AG04449 (cell line): ENCODE results near the gene TRAPPC8.

Source experiments
- CTCF ChIA-PET: fragments of 350-600 bp; formaldehyde crosslinking; extraction: SDS; loops from one replicate; lab custom pipeline; 2021; ENCODE audit warnings: antibody characterized with exemption; lab: Yijun Ruan, JAX
- POLR2A ChIA-PET: fragments of 400-600, 350-600 bp; formaldehyde crosslinking; extraction: SDS; loops from one replicate; lab custom pipeline; 2020; ENCODE audit warnings: antibody characterized with exemption, inconsistent platforms; lab: Yijun Ruan, JAX
- DNase-seq: peaks from one replicate; pipeline ENCODE4 v3.0.0-alpha.2; 2010; ENCODE audit warnings: low read depth, low spot score
- H3K4me3 ChIP-seq: 2 replicates; pipeline ENCODE4 v1.5.1; 2011; ENCODE audit warnings: low read depth, mild to moderate bottlenecking, control low read depth, low read length
- TF ChIP-seq, protein P1 (sequence below): IDR thresholded peaks from one replicate; pipeline ENCODE4 v1.5.1; 2011; ENCODE audit warnings: mild to moderate bottlenecking, moderate library complexity, low read length, control low read depth, inconsistent platforms; ENCODE audit not compliant: insufficient read depth; ENCODE audit errors: missing control alignments

Gene TRAPPC8, protein sequence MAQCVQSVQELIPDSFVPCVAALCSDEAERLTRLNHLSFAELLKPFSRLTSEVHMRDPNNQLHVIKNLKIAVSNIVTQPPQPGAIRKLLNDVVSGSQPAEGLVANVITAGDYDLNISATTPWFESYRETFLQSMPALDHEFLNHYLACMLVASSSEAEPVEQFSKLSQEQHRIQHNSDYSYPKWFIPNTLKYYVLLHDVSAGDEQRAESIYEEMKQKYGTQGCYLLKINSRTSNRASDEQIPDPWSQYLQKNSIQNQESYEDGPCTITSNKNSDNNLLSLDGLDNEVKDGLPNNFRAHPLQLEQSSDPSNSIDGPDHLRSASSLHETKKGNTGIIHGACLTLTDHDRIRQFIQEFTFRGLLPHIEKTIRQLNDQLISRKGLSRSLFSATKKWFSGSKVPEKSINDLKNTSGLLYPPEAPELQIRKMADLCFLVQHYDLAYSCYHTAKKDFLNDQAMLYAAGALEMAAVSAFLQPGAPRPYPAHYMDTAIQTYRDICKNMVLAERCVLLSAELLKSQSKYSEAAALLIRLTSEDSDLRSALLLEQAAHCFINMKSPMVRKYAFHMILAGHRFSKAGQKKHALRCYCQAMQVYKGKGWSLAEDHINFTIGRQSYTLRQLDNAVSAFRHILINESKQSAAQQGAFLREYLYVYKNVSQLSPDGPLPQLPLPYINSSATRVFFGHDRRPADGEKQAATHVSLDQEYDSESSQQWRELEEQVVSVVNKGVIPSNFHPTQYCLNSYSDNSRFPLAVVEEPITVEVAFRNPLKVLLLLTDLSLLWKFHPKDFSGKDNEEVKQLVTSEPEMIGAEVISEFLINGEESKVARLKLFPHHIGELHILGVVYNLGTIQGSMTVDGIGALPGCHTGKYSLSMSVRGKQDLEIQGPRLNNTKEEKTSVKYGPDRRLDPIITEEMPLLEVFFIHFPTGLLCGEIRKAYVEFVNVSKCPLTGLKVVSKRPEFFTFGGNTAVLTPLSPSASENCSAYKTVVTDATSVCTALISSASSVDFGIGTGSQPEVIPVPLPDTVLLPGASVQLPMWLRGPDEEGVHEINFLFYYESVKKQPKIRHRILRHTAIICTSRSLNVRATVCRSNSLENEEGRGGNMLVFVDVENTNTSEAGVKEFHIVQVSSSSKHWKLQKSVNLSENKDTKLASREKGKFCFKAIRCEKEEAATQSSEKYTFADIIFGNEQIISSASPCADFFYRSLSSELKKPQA (N-terminal part only)

DNA sequence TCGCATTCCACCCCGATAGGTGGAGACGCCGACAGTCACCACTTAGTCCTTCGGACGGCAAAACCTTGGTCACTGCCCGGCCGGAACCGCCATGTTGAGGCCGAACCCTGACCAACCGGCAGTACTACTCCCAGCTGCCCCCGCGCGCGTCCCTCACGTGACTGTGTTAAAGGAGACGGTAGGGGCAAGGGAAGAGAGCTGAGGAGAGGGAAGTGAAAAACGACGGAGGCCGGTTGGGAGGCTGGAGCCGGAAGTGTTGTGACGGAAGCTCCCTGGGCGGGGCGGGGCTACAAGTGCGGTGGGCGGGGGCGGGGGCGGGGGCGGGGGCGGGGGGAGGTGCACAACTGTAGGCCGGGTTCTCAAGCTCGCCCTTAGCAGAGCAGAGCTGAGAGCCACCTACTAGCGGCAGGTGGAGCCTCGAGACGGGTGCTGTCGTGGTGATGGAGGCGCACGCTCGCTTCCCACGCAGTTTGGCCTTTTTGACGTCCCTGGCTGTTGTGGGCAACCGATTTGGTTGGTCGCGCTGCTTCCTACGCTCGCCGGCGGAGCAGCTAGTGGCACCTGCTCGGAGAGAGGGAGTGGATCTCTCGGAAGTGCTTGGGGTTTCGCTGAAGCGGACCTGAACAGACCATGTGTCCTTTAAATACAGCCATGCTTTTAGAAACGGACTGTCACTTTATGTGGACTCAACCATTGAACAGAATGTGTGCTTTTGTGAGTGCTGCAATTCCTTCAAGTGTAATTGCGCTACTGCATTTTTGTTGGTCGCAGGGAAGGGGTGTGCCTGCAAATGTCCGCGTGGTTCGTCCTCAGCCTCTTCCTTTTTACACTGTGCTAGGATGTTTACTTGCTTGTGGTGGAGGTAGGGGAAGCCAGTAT lies at the start of gene TRAPPC8:
Gene TRAPPC8 (minus strand): TSS at position 130 of the 879 bp plus-strand sequence. CDS start 364 bp downstream, outside the sequence.
- peak; percentile 92 for DNase-seq
- POLR2A ChIA-PET = interaction anchor here (1.0 to 1.1 kb wide), 2 partner anchors 12 to 39 kb away, joined by 3 read pairs; no protein-coding TSS in a partner anchor
- CTCF ChIA-PET = interaction anchor here (1.3 kb wide), 1 partner anchor 149 kb away, joined by 3 read pairs; the partner anchor contains the start of gene RNF138
- H3K4me3 ChIP-seq = peak within 1 kb of the TSS; percentile 96
- TF ChIP-seq, protein P1, sequence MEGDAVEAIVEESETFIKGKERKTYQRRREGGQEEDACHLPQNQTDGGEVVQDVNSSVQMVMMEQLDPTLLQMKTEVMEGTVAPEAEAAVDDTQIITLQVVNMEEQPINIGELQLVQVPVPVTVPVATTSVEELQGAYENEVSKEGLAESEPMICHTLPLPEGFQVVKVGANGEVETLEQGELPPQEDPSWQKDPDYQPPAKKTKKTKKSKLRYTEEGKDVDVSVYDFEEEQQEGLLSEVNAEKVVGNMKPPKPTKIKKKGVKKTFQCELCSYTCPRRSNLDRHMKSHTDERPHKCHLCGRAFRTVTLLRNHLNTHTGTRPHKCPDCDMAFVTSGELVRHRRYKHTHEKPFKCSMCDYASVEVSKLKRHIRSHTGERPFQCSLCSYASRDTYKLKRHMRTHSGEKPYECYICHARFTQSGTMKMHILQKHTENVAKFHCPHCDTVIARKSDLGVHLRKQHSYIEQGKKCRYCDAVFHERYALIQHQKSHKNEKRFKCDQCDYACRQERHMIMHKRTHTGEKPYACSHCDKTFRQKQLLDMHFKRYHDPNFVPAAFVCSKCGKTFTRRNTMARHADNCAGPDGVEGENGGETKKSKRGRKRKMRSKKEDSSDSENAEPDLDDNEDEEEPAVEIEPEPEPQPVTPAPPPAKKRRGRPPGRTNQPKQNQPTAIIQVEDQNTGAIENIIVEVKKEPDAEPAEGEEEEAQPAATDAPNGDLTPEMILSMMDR = peak; percentile 0

DNA sequence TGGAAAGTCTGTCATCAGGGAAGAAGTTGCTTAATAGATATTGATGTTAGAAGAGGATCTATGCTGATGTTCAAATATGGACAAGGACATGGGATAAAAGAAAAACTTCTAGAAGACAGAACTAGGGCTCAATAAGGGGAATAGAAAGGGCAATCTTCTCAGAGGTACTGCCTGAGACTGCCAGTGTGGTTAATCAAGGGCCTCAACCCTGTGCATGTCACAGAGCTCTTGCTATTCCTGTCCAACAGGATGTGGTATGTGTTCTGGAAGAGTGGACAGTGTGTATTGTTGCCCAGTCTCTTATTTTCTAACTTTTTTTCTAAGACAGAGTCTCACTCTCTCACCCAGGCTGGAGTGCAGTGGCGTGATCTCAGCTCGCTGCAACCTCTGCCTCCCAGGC lies 47.9 kb upstream of the TRAPPC8 start:
- CTCF ChIA-PET = no interaction called here
- DNase-seq = no peak
- TF ChIP-seq, protein P1 = no peak
- H3K4me3 ChIP-seq = no peak overlapping the region
- POLR2A ChIA-PET = no interaction called here

DNA sequence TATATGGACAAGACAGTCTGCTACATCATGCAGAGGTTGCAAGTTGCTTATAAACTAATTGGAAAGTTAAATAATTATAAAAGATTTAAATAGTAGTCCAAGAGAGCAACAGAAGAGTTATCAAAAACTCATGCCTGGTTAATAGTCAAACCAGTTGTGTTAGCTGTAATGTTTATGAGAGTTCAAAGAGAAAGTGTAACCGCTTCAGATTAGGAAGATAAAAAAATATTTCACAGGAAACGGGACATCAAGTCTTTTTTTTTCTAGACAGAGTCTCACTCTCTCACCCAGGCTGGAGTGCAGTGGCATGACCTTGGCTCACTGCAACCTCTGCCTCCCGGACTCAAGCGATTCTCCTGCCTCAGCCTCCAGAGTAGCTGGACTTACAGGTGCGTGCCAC lies 41.0 kb upstream of the TRAPPC8 start:
- ChIA-PET POLR2A (no interaction called here), CTCF (no interaction called here)
- DNase-seq = no peak
- no peak overlapping the region for H3K4me3 ChIP-seq
- TF ChIP-seq, protein P1 = no peak

DNA sequence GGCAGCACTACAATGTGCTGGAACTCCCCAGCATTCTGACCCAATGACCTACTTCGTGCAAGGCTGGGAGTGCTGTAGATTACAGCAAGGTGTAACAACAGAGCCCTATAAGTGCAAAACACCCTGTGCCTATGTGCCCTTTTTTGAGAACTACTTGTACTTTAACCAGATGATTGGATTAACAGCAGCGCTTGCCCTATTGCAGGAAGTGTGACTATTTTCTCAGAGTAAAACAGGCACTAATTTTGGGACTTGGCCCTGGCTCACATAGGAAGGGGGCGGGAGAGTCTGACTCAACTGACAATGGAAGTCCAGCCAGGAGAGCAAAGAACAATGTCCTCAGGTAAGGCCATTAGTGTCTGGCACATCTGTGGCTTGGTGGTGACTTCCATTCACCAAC lies 40.1 kb upstream of the TRAPPC8 start:
- POLR2A ChIA-PET = no interaction called here
- CTCF ChIA-PET = no interaction called here
- DNase-seq = no peak
- H3K4me3 ChIP-seq = no peak overlapping the region
- TF ChIP-seq, protein P1 = no peak

DNA sequence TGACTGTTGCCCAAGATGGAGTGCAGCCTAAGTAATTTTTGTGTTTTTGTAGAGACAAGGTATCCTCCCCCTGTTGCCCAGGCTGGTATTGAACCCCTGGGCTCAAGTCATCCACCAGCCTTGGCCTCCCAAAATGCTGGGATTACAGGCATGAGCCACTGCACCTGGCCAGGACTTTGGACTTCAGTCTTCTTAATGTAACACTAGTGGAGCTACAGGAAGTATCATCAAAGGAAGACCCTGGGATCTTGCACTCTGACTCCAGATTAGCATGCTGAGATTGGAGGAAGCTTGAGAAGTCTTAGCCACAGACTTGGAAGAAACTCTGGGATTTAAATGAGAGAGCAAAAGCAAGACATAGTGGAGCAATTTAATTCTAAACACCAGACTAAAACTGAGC lies 37.9 kb upstream of the TRAPPC8 start:
- H3K4me3 ChIP-seq = no peak overlapping the region
- ChIA-PET POLR2A (no interaction called here), CTCF (no interaction called here)
- no peak for DNase-seq
- TF ChIP-seq, protein P1 = no peak
